ENCODE measurements around the gene DHRSX.
"Not testable (repeated sequence)": the region's sequence is repeated elsewhere in the genome, so short reads cannot be mapped to it uniquely, and the experiment has no call there.

DHRSX gene

GRCh38 chrX:2500803-2501558, at the start of gene DHRSX, which contains the start of gene ZBED1:
TSS of gene DHRSX (minus strand) at chrX:2500976. CDS start at chrX:2500925, 51 bp downstream.
TSS of gene ZBED1 (minus strand) at chrX:2500976. CDS start at chrX:2490719, 10,257 bp downstream.
- DNase-seq, result peak; percentile 31

- no peak for DNase-seq
These were observed 49.1 kb upstream of the DHRSX start for GRCh38 chrX:2549876-2550275.

GRCh38 chrX:2548711-2549423, 48.1 kb upstream of the DHRSX start:
- no peak for DNase-seq

- no peak for DNase-seq
These were observed 47.0 kb upstream of the DHRSX start for GRCh38 chrX:2547736-2548135.

- DNase-seq, result no peak
These were observed 45.7 kb upstream of the DHRSX start for GRCh38 chrX:2546496-2546895.

GRCh38 chrX:2545144-2545543, 44.4 kb upstream of the DHRSX start:
- DNase-seq, result no peak

- DNase-seq, result no peak
These were observed 42.2 kb upstream of the DHRSX start for GRCh38 chrX:2542826-2543521.

- no peak for DNase-seq
These were observed 40.8 kb upstream of the DHRSX start for GRCh38 chrX:2541603-2542002.

- no peak for DNase-seq
These were observed 39.7 kb upstream of the DHRSX start for GRCh38 chrX:2540426-2540947.

GRCh38 chrX:2539586-2539985, 38.8 kb upstream of the DHRSX start:
- DNase-seq, result no peak

GRCh38 chrX:2538031-2538757, 37.4 kb upstream of the DHRSX start:
- DNase-seq, result no peak

- no peak for DNase-seq
These were observed 36.2 kb upstream of the DHRSX start for GRCh38 chrX:2536974-2537373.

- DNase-seq, result no peak
These were observed 35.4 kb upstream of the DHRSX start for GRCh38 chrX:2536141-2536540.

GRCh38 chrX:2534261-2535021, 33.7 kb upstream of the DHRSX start:
- not testable (repeated sequence) for DNase-seq

GRCh38 chrX:2533424-2533823, 32.6 kb upstream of the DHRSX start:
- DNase-seq, result no peak

- DNase-seq, result no peak
These were observed 25.6 kb upstream of the DHRSX start for GRCh38 chrX:2526390-2526789.

GRCh38 chrX:2523911-2524310, 23.1 kb upstream of the DHRSX start:
- no peak for DNase-seq

- DNase-seq, result no peak
These were observed 21.2 kb upstream of the DHRSX start for GRCh38 chrX:2521927-2522386.

- no peak for DNase-seq
These were observed 20.5 kb upstream of the DHRSX start for GRCh38 chrX:2521092-2521926.

GRCh38 chrX:2520539-2520938, 19.8 kb upstream of the DHRSX start:
- DNase-seq, result no peak

- DNase-seq, result not testable (repeated sequence)
These were observed 18.9 kb upstream of the DHRSX start for GRCh38 chrX:2519638-2520037.
